Measurements from ENCODE around the gene TSEN15. TPM values are rescaled to one million over a fixed set of nuclear protein-coding genes. Genes with fewer than 3 reads are reported as not detected.
A peak's percentile ranks its signal among the peaks of the same experiment; 100 is the strongest.

The TSEN15 gene
- total and polyA plus RNA-seq, 4 donors, result 9.1 to 21.9 (median 19.3) TPM

DNA sequence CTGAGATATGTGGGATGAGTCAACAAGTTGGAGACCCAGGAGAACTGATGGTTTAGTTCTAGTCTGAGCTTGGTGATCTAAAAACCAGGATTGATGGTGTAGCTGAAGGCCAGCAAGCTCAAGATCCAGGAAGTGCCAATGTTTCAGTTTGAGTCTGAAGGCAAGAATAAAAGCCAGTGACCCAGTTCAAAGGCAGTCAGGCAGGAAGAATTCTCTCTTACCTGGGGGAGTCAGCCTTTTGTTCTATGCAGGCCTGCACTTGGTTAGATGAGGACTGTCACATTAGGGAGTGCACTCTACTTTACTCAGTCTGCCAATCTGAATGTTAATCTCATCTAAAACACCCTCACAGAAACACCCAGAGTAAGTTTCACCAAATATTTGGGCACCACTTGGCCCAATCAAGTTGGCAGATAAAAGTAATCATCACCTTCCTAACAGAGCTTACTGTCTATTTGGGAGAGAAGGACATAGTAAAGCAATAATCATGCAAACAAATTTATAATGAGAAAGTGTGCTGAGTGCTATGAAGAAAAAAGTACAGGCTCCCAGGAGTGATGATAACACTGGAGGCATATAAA lies 63.4 kb downstream of the TSEN15 start:
- H3K9me3 ChIP-seq (ENCODE audit: control insufficient read depth in 4 of 4, low read length in 3 of 4), result no peaks in the 10 kb centered on the region
- H3K27ac ChIP-seq (ENCODE audit: low read depth in 1 of 2, low read length in 2 of 2), result no peak overlapping the region
- H3K36me3 ChIP-seq (ENCODE audit: control insufficient read depth in 4 of 4, insufficient read depth in 3 of 4, low read depth in 1 of 4, low read length in 3 of 4), result no peaks in the 10 kb centered on the region
- no peak overlapping the region for H3K9ac ChIP-seq (ENCODE audit: low read depth in 1 of 2, low read length in 2 of 2)
- H3K27me3 ChIP-seq (ENCODE audit: control insufficient read depth in 4 of 4, insufficient read depth in 4 of 4, low read length in 3 of 4), result no peaks in the 10 kb centered on the region
- H3K4me1 ChIP-seq (ENCODE audit: control insufficient read depth in 4 of 4, insufficient read depth in 4 of 4, low read length in 3 of 4), result no peaks in the 10 kb centered on the region
- no peak overlapping the region for H3K4me3 ChIP-seq (ENCODE audit: low read depth in 1 of 3, low read length in 3 of 3)
- TF ChIP-seq GABPA (IDR thresholded peaks at IDR 0.05 in 1 of 2, conservative IDR thresholded peaks at IDR 0.05 in 1 of 2), result no peak
- TF ChIP-seq, protein P1, sequence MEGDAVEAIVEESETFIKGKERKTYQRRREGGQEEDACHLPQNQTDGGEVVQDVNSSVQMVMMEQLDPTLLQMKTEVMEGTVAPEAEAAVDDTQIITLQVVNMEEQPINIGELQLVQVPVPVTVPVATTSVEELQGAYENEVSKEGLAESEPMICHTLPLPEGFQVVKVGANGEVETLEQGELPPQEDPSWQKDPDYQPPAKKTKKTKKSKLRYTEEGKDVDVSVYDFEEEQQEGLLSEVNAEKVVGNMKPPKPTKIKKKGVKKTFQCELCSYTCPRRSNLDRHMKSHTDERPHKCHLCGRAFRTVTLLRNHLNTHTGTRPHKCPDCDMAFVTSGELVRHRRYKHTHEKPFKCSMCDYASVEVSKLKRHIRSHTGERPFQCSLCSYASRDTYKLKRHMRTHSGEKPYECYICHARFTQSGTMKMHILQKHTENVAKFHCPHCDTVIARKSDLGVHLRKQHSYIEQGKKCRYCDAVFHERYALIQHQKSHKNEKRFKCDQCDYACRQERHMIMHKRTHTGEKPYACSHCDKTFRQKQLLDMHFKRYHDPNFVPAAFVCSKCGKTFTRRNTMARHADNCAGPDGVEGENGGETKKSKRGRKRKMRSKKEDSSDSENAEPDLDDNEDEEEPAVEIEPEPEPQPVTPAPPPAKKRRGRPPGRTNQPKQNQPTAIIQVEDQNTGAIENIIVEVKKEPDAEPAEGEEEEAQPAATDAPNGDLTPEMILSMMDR (IDR thresholded peaks at IDR 0.05; ENCODE audit: low read depth, low read length, missing input control), result no peak
- no peak for TF ChIP-seq SP1 (IDR thresholded peaks at IDR 0.05)
- TF ChIP-seq YY1 (IDR thresholded peaks at IDR 0.05), result no peak
- TF ChIP-seq, protein P2, sequence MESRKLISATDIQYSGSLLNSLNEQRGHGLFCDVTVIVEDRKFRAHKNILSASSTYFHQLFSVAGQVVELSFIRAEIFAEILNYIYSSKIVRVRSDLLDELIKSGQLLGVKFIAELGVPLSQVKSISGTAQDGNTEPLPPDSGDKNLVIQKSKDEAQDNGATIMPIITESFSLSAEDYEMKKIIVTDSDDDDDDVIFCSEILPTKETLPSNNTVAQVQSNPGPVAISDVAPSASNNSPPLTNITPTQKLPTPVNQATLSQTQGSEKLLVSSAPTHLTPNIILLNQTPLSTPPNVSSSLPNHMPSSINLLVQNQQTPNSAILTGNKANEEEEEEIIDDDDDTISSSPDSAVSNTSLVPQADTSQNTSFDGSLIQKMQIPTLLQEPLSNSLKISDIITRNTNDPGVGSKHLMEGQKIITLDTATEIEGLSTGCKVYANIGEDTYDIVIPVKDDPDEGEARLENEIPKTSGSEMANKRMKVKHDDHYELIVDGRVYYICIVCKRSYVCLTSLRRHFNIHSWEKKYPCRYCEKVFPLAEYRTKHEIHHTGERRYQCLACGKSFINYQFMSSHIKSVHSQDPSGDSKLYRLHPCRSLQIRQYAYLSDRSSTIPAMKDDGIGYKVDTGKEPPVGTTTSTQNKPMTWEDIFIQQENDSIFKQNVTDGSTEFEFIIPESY (IDR thresholded peaks at IDR 0.05), result no peak
- TF ChIP-seq, protein P3, sequence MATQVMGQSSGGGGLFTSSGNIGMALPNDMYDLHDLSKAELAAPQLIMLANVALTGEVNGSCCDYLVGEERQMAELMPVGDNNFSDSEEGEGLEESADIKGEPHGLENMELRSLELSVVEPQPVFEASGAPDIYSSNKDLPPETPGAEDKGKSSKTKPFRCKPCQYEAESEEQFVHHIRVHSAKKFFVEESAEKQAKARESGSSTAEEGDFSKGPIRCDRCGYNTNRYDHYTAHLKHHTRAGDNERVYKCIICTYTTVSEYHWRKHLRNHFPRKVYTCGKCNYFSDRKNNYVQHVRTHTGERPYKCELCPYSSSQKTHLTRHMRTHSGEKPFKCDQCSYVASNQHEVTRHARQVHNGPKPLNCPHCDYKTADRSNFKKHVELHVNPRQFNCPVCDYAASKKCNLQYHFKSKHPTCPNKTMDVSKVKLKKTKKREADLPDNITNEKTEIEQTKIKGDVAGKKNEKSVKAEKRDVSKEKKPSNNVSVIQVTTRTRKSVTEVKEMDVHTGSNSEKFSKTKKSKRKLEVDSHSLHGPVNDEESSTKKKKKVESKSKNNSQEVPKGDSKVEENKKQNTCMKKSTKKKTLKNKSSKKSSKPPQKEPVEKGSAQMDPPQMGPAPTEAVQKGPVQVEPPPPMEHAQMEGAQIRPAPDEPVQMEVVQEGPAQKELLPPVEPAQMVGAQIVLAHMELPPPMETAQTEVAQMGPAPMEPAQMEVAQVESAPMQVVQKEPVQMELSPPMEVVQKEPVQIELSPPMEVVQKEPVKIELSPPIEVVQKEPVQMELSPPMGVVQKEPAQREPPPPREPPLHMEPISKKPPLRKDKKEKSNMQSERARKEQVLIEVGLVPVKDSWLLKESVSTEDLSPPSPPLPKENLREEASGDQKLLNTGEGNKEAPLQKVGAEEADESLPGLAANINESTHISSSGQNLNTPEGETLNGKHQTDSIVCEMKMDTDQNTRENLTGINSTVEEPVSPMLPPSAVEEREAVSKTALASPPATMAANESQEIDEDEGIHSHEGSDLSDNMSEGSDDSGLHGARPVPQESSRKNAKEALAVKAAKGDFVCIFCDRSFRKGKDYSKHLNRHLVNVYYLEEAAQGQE (IDR thresholded peaks at IDR 0.05), result no peak
- TF ChIP-seq, protein P4, sequence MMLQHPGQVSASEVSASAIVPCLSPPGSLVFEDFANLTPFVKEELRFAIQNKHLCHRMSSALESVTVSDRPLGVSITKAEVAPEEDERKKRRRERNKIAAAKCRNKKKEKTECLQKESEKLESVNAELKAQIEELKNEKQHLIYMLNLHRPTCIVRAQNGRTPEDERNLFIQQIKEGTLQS (IDR thresholded peaks at IDR 0.05), result no peak
- TF ChIP-seq, protein P5, sequence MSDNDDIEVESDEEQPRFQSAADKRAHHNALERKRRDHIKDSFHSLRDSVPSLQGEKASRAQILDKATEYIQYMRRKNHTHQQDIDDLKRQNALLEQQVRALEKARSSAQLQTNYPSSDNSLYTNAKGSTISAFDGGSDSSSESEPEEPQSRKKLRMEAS (IDR thresholded peaks at IDR 0.05), result no peak
- DNase-seq (ENCODE audit: low spot score), result no peak

DNA sequence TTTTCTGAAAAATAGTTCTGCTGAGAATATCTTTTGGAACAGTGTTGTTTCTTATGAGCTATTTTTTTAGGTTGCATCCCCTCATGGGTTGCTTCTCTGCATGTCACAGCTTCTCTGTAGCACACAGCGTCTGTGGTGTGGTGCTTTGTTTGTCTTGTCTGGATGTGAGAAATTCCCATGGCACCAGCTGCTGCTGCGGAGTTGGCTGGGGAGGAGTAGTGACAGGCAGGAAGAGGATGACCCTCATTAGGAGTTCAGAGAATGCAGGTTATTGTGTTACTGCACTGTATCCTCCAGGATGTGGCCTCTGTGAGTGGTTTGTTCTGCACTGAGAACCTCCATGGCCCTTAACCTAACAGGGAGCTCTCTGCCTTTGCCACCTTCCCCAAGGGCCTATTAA lies 64.8 kb downstream of the TSEN15 start:
- TF ChIP-seq NR2F2 (IDR thresholded peaks at IDR 0.05), result peak; percentile 29
- no peak for TF ChIP-seq FOXA1 (IDR thresholded peaks at IDR 0.05)
- DNase-seq (ENCODE audit: low spot score), result no peak
- H3K9ac ChIP-seq (ENCODE audit: low read depth in 1 of 2, low read length in 2 of 2), result no peak overlapping the region
- no peaks in the 10 kb centered on the region for H3K4me1 ChIP-seq (ENCODE audit: control insufficient read depth in 4 of 4, insufficient read depth in 4 of 4, low read length in 3 of 4)
- no peaks in the 10 kb centered on the region for H3K9me3 ChIP-seq (ENCODE audit: control insufficient read depth in 4 of 4, low read length in 3 of 4)
- no peak overlapping the region for H3K4me3 ChIP-seq (ENCODE audit: low read depth in 1 of 3, low read length in 3 of 3)
- no peaks in the 10 kb centered on the region for H3K27me3 ChIP-seq (ENCODE audit: control insufficient read depth in 4 of 4, insufficient read depth in 4 of 4, low read length in 3 of 4)
- H3K36me3 ChIP-seq (ENCODE audit: control insufficient read depth in 4 of 4, insufficient read depth in 3 of 4, low read depth in 1 of 4, low read length in 3 of 4), result no peaks in the 10 kb centered on the region
- WGBS, result 79% methylated on average over 2 of the region's 2 CpGs
- no peak overlapping the region for H3K27ac ChIP-seq (ENCODE audit: low read depth in 1 of 2, low read length in 2 of 2)

All from liver (tissue), 9 donors.